Measurements from ENCODE around the gene MESP2. TPM values are rescaled to one million over a fixed set of nuclear protein-coding genes. Genes with fewer than 3 reads are reported as not detected.
A peak's percentile ranks its signal among the peaks of the same experiment; 100 is the strongest.

The MESP2 gene
- total and polyA plus RNA-seq, 2 of the 13 experiments (the other 11 are each of a cell fraction or from before 2014, with no cell fraction given) = not detected

GRCh38 chr15:89814112-89814742 is 38.1 kb downstream of the MESP2 start (continued):
- TF ChIP-seq ZBTB7B (CRISPR knock-in tag; IDR thresholded peaks at IDR 0.05) = 0 out of 2 replicates have a peak, but pooled peaks have one; percentile 18
- TF ChIP-seq HINFP (CRISPR knock-in tag; IDR thresholded peaks at IDR 0.05; ENCODE audit: low read depth) = no peak
- TF ChIP-seq FOXO1 (CRISPR knock-in tag; IDR thresholded peaks at IDR 0.05) = no peak
- 0 out of 2 replicates have a peak, but pooled peaks have one; percentile 5 for TF ChIP-seq ZNF670 (CRISPR knock-in tag; IDR thresholded peaks at IDR 0.05; ENCODE audit: borderline replicate concordance)
- TF ChIP-seq, protein P1, sequence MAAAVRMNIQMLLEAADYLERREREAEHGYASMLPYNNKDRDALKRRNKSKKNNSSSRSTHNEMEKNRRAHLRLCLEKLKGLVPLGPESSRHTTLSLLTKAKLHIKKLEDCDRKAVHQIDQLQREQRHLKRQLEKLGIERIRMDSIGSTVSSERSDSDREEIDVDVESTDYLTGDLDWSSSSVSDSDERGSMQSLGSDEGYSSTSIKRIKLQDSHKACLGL (CRISPR knock-in tag; IDR thresholded peaks at IDR 0.05) = 0 out of 2 replicates have a peak, but pooled peaks have one; percentile 10
- no peak for TF ChIP-seq ZNF335 (CRISPR knock-in tag; IDR thresholded peaks at IDR 0.05)
- no peak for TF ChIP-seq ZC3H4 (CRISPR knock-in tag; IDR thresholded peaks at IDR 0.05; ENCODE audit: borderline replicate concordance)
- no peak for TF ChIP-seq SALL2 (CRISPR knock-in tag; IDR thresholded peaks at IDR 0.05)
- TF ChIP-seq, protein P2, sequence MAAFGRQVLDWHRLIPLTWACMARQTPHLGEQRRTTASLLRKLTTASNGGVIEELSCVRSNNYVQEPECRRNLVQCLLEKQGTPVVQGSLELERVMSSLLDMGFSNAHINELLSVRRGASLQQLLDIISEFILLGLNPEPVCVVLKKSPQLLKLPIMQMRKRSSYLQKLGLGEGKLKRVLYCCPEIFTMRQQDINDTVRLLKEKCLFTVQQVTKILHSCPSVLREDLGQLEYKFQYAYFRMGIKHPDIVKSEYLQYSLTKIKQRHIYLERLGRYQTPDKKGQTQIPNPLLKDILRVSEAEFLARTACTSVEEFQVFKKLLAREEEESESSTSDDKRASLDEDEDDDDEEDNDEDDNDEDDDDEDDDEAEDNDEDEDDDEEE (CRISPR knock-in tag; IDR thresholded peaks at IDR 0.05) = 0 out of 2 replicates have a peak, but pooled peaks have one; percentile 57
- no peak for TF ChIP-seq NFE2 (CRISPR knock-in tag; IDR thresholded peaks at IDR 0.05)
- TF ChIP-seq, protein P3, sequence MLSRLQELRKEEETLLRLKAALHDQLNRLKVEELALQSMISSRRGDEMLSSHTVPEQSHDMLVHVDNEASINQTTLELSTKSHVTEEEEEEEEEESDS (CRISPR knock-in tag; IDR thresholded peaks at IDR 0.05; ENCODE audit: borderline replicate concordance) = no peak
- peak; percentile 51; the same call in 1 of the 2 replicates for TF ChIP-seq IRF9 (CRISPR knock-in tag; IDR thresholded peaks at IDR 0.05; ENCODE audit: borderline replicate concordance)
- no peak for TF ChIP-seq REXO4 (CRISPR knock-in tag; IDR thresholded peaks at IDR 0.05; ENCODE audit: borderline replicate concordance)
- no peak for TF ChIP-seq CEBPB (IDR thresholded peaks at IDR 0.05; ENCODE audit: borderline replicate concordance, low read depth, low read length)
- no peak for TF ChIP-seq RNF2 (conservative IDR thresholded peaks at IDR 0.05; ENCODE audit: low read depth)
- 0 out of 2 replicates have a peak, but pooled peaks have one; percentile 13 for TF ChIP-seq HDAC1 (CRISPR knock-in tag; IDR thresholded peaks at IDR 0.05)
- no peak for TF ChIP-seq BCL3 (CRISPR knock-in tag; IDR thresholded peaks at IDR 0.05)
- TF ChIP-seq, protein P4, sequence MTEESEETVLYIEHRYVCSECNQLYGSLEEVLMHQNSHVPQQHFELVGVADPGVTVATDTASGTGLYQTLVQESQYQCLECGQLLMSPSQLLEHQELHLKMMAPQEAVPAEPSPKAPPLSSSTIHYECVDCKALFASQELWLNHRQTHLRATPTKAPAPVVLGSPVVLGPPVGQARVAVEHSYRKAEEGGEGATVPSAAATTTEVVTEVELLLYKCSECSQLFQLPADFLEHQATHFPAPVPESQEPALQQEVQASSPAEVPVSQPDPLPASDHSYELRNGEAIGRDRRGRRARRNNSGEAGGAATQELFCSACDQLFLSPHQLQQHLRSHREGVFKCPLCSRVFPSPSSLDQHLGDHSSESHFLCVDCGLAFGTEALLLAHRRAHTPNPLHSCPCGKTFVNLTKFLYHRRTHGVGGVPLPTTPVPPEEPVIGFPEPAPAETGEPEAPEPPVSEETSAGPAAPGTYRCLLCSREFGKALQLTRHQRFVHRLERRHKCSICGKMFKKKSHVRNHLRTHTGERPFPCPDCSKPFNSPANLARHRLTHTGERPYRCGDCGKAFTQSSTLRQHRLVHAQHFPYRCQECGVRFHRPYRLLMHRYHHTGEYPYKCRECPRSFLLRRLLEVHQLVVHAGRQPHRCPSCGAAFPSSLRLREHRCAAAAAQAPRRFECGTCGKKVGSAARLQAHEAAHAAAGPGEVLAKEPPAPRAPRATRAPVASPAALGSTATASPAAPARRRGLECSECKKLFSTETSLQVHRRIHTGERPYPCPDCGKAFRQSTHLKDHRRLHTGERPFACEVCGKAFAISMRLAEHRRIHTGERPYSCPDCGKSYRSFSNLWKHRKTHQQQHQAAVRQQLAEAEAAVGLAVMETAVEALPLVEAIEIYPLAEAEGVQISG (CRISPR knock-in tag; IDR thresholded peaks at IDR 0.05) = peak; percentile 29; the same call in 1 of the 2 replicates
- no peak for TF ChIP-seq GATAD2A (CRISPR knock-in tag; IDR thresholded peaks at IDR 0.05)
- no peak for TF ChIP-seq POLR2G (IDR thresholded peaks at IDR 0.05; ENCODE audit: low read depth, low read length)
- TF ChIP-seq RAD21 (CRISPR knock-in tag; IDR thresholded peaks at IDR 0.05) = peak; percentile 15; the same call in 1 of the 2 replicates
- TF ChIP-seq RXRA (CRISPR knock-in tag; IDR thresholded peaks at IDR 0.05) = peak; percentile 35; the same call in 1 of the 2 replicates
